H9 (cell line): ENCODE measurements around the gene HACE1. TPM values are rescaled to one million over a fixed set of nuclear protein-coding genes. Genes with fewer than 3 reads are reported as not detected.

Experiments
- DNase-seq: peaks from one replicate; pipeline ENCODE4 v3.0.0-alpha.2; 2017
- H2AFZ ChIP-seq: one replicate; pipeline ENCODE4 v1.6.1; 2013; ENCODE audit warnings: mild to moderate bottlenecking, low read length, control low read depth, moderate library complexity
- H2AK5ac ChIP-seq: 2 replicates; pipeline ENCODE4 v1.6.1; 2013; ENCODE audit warnings: low read length, control low read depth, mixed read lengths; ENCODE audit not compliant: insufficient read length
- H2BK120ac ChIP-seq: one replicate; pipeline ENCODE4 v1.6.1; 2013; ENCODE audit warnings: low read depth, mild to moderate bottlenecking, low read length, control low read depth, inconsistent platforms; ENCODE audit not compliant: poor library complexity, severe bottlenecking
- H2BK12ac ChIP-seq: 2 replicates; pipeline ENCODE4 v1.6.1; 2013; ENCODE audit warnings: low read length, control low read depth, mixed read lengths, low read depth; ENCODE audit not compliant: insufficient read length
- H2BK15ac ChIP-seq: 2 replicates; pipeline ENCODE4 v1.6.1; 2013; ENCODE audit warnings: low read depth, low read length, control low read depth
- H2BK20ac ChIP-seq: one replicate; pipeline ENCODE4 v1.6.1; 2013; ENCODE audit warnings: low read depth, mild to moderate bottlenecking, low read length, control low read depth, inconsistent platforms; ENCODE audit not compliant: poor library complexity, severe bottlenecking
- H2BK5ac ChIP-seq: 2 replicates; pipeline ENCODE4 v1.6.1; 2013; ENCODE audit warnings: low read length, control low read depth, mixed read lengths; ENCODE audit not compliant: insufficient read length
- H3K14ac ChIP-seq: 2 replicates; pipeline ENCODE4 v1.6.1; 2013; ENCODE audit warnings: low read length, control low read depth; ENCODE audit not compliant: insufficient read depth
- H3K18ac ChIP-seq: 2 replicates; pipeline ENCODE4 v1.6.1; 2013; ENCODE audit warnings: low read depth, mild to moderate bottlenecking, mixed read lengths, low read length, control low read depth; ENCODE audit not compliant: insufficient read length
- H3K23ac ChIP-seq: 2 replicates; pipeline ENCODE4 v1.6.1; 2013; ENCODE audit warnings: low read length, control low read depth, mixed read lengths, low read depth; ENCODE audit not compliant: insufficient read length
- H3K23me2 ChIP-seq: 2 replicates; pipeline ENCODE4 v1.6.1; 2013; ENCODE audit warnings: low read depth, mild to moderate bottlenecking, mixed read lengths, low read length, control low read depth; ENCODE audit not compliant: insufficient read length, poor library complexity, severe bottlenecking
- H3K27ac ChIP-seq: 2 replicates; pipeline ENCODE4 v1.5.1; 2013; ENCODE audit warnings: low read length, control low read depth, mixed read lengths, low read depth; ENCODE audit not compliant: insufficient read length
- H3K27me3 ChIP-seq: 2 replicates; pipeline ENCODE4 v1.6.1; 2013; ENCODE audit warnings: low read length, control low read depth, inconsistent platforms; ENCODE audit not compliant: insufficient read depth
- H3K4ac ChIP-seq: 2 replicates; pipeline ENCODE4 v1.6.1; 2013; ENCODE audit warnings: low read depth, mild to moderate bottlenecking, control low read depth, inconsistent platforms, low read length, moderate library complexity
- H3K4me1 ChIP-seq: 2 replicates; pipeline ENCODE4 v1.6.1; 2013; ENCODE audit warnings: low read length, control low read depth, inconsistent platforms; ENCODE audit not compliant: insufficient read depth
- H3K4me2 ChIP-seq: 2 replicates; pipeline ENCODE4 v1.6.1; 2013; ENCODE audit warnings: low read length, control low read depth, mixed read lengths; ENCODE audit not compliant: insufficient read length, insufficient read depth
- H3K56ac ChIP-seq: 2 replicates; pipeline ENCODE4 v1.6.1; 2013; ENCODE audit warnings: low read depth, mild to moderate bottlenecking, mixed read lengths, low read length, control low read depth; ENCODE audit not compliant: insufficient read length
- H3K79me1 ChIP-seq: 2 replicates; pipeline ENCODE4 v1.6.1; 2013; ENCODE audit warnings: low read depth, mild to moderate bottlenecking, moderate library complexity, low read length, control low read depth, inconsistent platforms; ENCODE audit not compliant: insufficient read depth, poor library complexity, severe bottlenecking
- H3K79me2 ChIP-seq: 2 replicates; pipeline ENCODE4 v1.6.1; 2013; ENCODE audit warnings: low read length, control low read depth, inconsistent platforms; ENCODE audit not compliant: insufficient read depth
- H3K9ac ChIP-seq: 2 replicates; pipeline ENCODE4 v1.6.1; 2013; ENCODE audit warnings: low read length, control low read depth, mixed read lengths; ENCODE audit not compliant: insufficient read length; ENCODE audit errors: extremely low read depth
- H3K9me3 ChIP-seq: one replicate; pipeline ENCODE4 v1.6.1; 2013; ENCODE audit warnings: low read depth, low read length, inconsistent platforms; ENCODE audit not compliant: control insufficient read depth
- H3T11ph ChIP-seq: one replicate; pipeline ENCODE4 v1.6.1; 2013; ENCODE audit warnings: mild to moderate bottlenecking, low read length, control low read depth, inconsistent platforms
- H4K20me1 ChIP-seq: one replicate; pipeline ENCODE4 v1.6.1; 2013; ENCODE audit not compliant: control insufficient read depth, insufficient read length, insufficient read depth
- H4K5ac ChIP-seq: 2 replicates; pipeline ENCODE4 v1.6.1; 2013; ENCODE audit warnings: low read depth, mild to moderate bottlenecking, mixed read lengths, low read length, control low read depth; ENCODE audit not compliant: insufficient read length
- H4K8ac ChIP-seq: replicated peaks from 2 replicates; pipeline ENCODE4 v1.6.1; 2013; ENCODE audit warnings: low read length, control low read depth, mixed read lengths, low read depth; ENCODE audit not compliant: insufficient read length
- H4K91ac ChIP-seq: 2 replicates; pipeline ENCODE4 v1.6.1; 2013; ENCODE audit warnings: low read depth, mild to moderate bottlenecking, moderate library complexity, mixed read lengths, low read length, control low read depth; ENCODE audit not compliant: insufficient read length
- H3K27ac Mint-ChIP-seq, 3 experiments: 2 replicates in 2 of 3; 3 replicates in 1 of 3; pipeline ENCODE4 v1.8.0; 2020 to 2021; ENCODE audit warnings: mixed read lengths in 3 of 3, mild to moderate bottlenecking in 1 of 3, moderate library complexity in 1 of 3
- H3K27me3 Mint-ChIP-seq: 2 replicates; pipeline ENCODE4 v1.8.0; 2021; ENCODE audit warnings: low read depth, mild to moderate bottlenecking, moderate library complexity, mixed read lengths
- H3K36me3 Mint-ChIP-seq, 3 experiments: 2 replicates in 2 of 3; 3 replicates in 1 of 3; pipeline ENCODE4 v1.8.0; 2020 to 2021; ENCODE audit warnings: low read depth in 3 of 3, mixed read lengths in 3 of 3; ENCODE audit not compliant: insufficient read depth in 1 of 3
- H3K4me1 Mint-ChIP-seq, 2 experiments: 2 replicates each; pipeline ENCODE4 v1.8.0; 2020; ENCODE audit warnings: mixed read lengths in 2 of 2
- H3K4me3 Mint-ChIP-seq, 2 experiments: 2 replicates in 1 of 2; 3 replicates in 1 of 2; pipeline ENCODE4 v1.8.0; 2020 to 2021; ENCODE audit warnings: mild to moderate bottlenecking in 2 of 2, mixed read lengths in 2 of 2, moderate library complexity in 1 of 2
- H3K9me3 Mint-ChIP-seq, 2 experiments: 2 replicates in 1 of 2; 3 replicates in 1 of 2; pipeline ENCODE4 v1.8.0; 2020; ENCODE audit warnings: mild to moderate bottlenecking in 2 of 2, mixed read lengths in 2 of 2, moderate library complexity in 1 of 2
- WGBS: extraction: QIAGEN DNeasy Blood & Tissue Kit; methylation state at CpG from one replicate; pipeline ENCODE4 v1.1.7; 2013; ENCODE audit warnings: missing lambda C conversion rate, low lambda C conversion rate, mixed read lengths; ENCODE audit not compliant: insufficient read length; ENCODE audit errors: extremely low coverage; 5-methylcytosine and 5-hydroxymethylcytosine counted together
- total RNA-seq: library from RNA; stranded (reverse); gene quantifications from 2 replicates; pipeline ENCODE4 v1.2.1, GENCODE V29; 2021
- TF ChIP-seq, protein P1 (sequence below): fragments of 200-600 bp; sonication (generic); conservative IDR thresholded peaks from 3 replicates; pipeline ENCODE4 v1.8.0; 2021; ENCODE audit warnings: antibody characterized with exemption, mild to moderate bottlenecking

Gene HACE1
- total RNA-seq, 1 experiment from 2014 or later: 18.0 TPM

DNA sequence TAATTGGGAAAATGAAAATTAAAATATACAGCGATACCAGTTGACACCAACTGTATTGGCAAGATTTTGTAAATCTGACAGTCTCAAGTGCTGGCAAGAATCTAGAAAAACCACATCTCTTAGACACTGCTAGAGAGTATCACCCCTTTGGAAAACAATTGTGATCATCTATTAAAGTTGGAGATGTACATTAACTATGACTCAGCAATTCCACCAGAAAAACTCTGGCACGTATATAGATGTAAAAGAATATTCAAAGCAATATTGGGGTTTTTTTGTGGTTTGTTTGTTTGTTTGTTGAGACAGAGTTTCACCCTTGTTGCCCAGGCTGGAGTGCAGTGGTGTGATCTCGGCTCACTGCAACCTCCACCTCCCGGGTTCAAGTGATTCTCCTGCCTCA lies 142.9 kb downstream of the HACE1 start:
- no peak overlapping the region for H3K14ac ChIP-seq
- no peaks in the 10 kb centered on the region for H3K27me3 Mint-ChIP-seq
- H3K79me1 ChIP-seq: no peaks in the 10 kb centered on the region
- WGBS: no CpG with 5 or more reads among the region's 4 CpGs
- no peak overlapping the region for H2BK120ac ChIP-seq
- no peaks in the 10 kb centered on the region for H3K4me1 Mint-ChIP-seq
- no peak overlapping the region for H3K23ac ChIP-seq
- no peak overlapping the region for H4K5ac ChIP-seq
- H3K27ac Mint-ChIP-seq: no peak overlapping the region
- TF ChIP-seq, protein P1, sequence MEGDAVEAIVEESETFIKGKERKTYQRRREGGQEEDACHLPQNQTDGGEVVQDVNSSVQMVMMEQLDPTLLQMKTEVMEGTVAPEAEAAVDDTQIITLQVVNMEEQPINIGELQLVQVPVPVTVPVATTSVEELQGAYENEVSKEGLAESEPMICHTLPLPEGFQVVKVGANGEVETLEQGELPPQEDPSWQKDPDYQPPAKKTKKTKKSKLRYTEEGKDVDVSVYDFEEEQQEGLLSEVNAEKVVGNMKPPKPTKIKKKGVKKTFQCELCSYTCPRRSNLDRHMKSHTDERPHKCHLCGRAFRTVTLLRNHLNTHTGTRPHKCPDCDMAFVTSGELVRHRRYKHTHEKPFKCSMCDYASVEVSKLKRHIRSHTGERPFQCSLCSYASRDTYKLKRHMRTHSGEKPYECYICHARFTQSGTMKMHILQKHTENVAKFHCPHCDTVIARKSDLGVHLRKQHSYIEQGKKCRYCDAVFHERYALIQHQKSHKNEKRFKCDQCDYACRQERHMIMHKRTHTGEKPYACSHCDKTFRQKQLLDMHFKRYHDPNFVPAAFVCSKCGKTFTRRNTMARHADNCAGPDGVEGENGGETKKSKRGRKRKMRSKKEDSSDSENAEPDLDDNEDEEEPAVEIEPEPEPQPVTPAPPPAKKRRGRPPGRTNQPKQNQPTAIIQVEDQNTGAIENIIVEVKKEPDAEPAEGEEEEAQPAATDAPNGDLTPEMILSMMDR: no peak
- H3K9me3 Mint-ChIP-seq: peaks cover 0 to 5% of the 10 kb centered on the region in 2 experiments; a peak in 1 of 5 replicates
- no peaks in the 10 kb centered on the region for H3K4me1 ChIP-seq
- no peaks in the 10 kb centered on the region for H3K23me2 ChIP-seq
- H3K4me2 ChIP-seq: no peak overlapping the region
- H2BK12ac ChIP-seq: no peak overlapping the region
- no peak overlapping the region for H3K4ac ChIP-seq
- no peaks in the 10 kb centered on the region for H3K9me3 ChIP-seq
- peaks cover 0 to 7% (median 0%) of the 10 kb centered on the region in 3 experiments; a peak in 5 of 7 replicates for H3K36me3 Mint-ChIP-seq
- H3K18ac ChIP-seq: no peak overlapping the region
- no peak overlapping the region for H2BK20ac ChIP-seq
- no peak overlapping the region for H2AFZ ChIP-seq
- no peak overlapping the region for H4K8ac ChIP-seq
- no peaks in the 10 kb centered on the region for H3K79me2 ChIP-seq
- H3K56ac ChIP-seq: no peak overlapping the region
- no peak overlapping the region for H4K91ac ChIP-seq
- no peak overlapping the region for H3K27ac ChIP-seq
- no peak overlapping the region for H2BK15ac ChIP-seq
- DNase-seq: no peak
- H4K20me1 ChIP-seq: no peaks in the 10 kb centered on the region
- H3K4me3 Mint-ChIP-seq: no peak overlapping the region
- no peak overlapping the region for H3K9ac ChIP-seq
- H3K27me3 ChIP-seq: no peaks in the 10 kb centered on the region
- no peak overlapping the region for H2AK5ac ChIP-seq
- H3T11ph ChIP-seq: no peak overlapping the region
- H2BK5ac ChIP-seq: no peak overlapping the region
